Vagina (tissue), 2 donors: ENCODE measurements around the gene ASNSD1.

Experiments used
- CTCF ChIP-seq, 3 experiments: fragments of 450-650 bp in 2 of 3; fragments of 200-600 bp in 1 of 3; sonication (generic) in 1 of 3; IDR thresholded peaks; one replicate each; pipeline ENCODE4 v1.5.1; 2017 to 2019; ENCODE audit warnings: antibody characterized with exemption in 3 of 3, mild to moderate bottlenecking in 2 of 3, moderate library complexity in 2 of 3
- POLR2AphosphoS5 ChIP-seq, 2 donors: sonication (generic); formaldehyde crosslinking; IDR thresholded peaks; one replicate each; pipeline ENCODE4 v1.9.0; 2017; ENCODE audit warnings: antibody characterized with exemption in 2 of 2, mild to moderate bottlenecking in 2 of 2, low read depth in 1 of 2; ENCODE audit not compliant: insufficient read depth in 1 of 2

- TF ChIP-seq POLR2AphosphoS5 (IDR thresholded peaks at IDR 0.05; ENCODE audit: insufficient read depth in 1 of 2, low read depth in 1 of 2) (no peak), CTCF (IDR thresholded peaks at IDR 0.05) (no peak)
Observed at GRCh38 chr2:189638301-189639006, 22.8 kb upstream of the ASNSD1 start.
